ENCODE data around the gene PCNX2. TPM values are rescaled to one million over a fixed set of nuclear protein-coding genes. Genes with fewer than 3 reads are reported as not detected.

PCNX2 gene
- total and polyA plus RNA-seq, 2 of the 8 experiments (the other 6 are each of a cell fraction or from before 2014, with no cell fraction given): 46.1 to 57.6 TPM

GRCh38 chr1:233097546-233097945 is 198.0 kb downstream of the PCNX2 start:
- Histone ChIP-seq H3K27me3 (replicated peaks in 1 of 4; ENCODE audit: control insufficient read depth in 3 of 4, extremely low read depth in 1 of 4, insufficient read depth in 3 of 4, low read length in 3 of 4) (no peaks in the 10 kb centered on the region), H2AFZ (ENCODE audit: low read length) (no peak overlapping the region), H2BK20ac (ENCODE audit: low read length) (no peak overlapping the region), H3K23ac (ENCODE audit: insufficient read length) (no peak overlapping the region), H3K4ac (replicated peaks; ENCODE audit: insufficient read length, low read depth, low read length) (no peak overlapping the region), H3K4me2 (ENCODE audit: insufficient read depth in 1 of 2, low read depth in 2 of 2, low read length in 2 of 2) (no peak overlapping the region), H2BK12ac (ENCODE audit: low read depth, low read length) (no peak overlapping the region), H2BK120ac (replicated peaks; ENCODE audit: low read depth, low read length) (no peak overlapping the region), H2AK5ac (ENCODE audit: low read depth, low read length) (no peak overlapping the region), H3K9ac (replicated peaks in 1 of 4; ENCODE audit: extremely low read depth in 1 of 4, low read depth in 3 of 4, low read length in 3 of 4) (no peak overlapping the region), H3K79me2 (ENCODE audit: control insufficient read depth in 1 of 2, insufficient read depth in 2 of 2, low read length in 2 of 2) (no peaks in the 10 kb centered on the region), H4K91ac (replicated peaks; ENCODE audit: insufficient read length, low read length) (no peak overlapping the region), H2BK15ac (ENCODE audit: low read length) (no peak overlapping the region), H3K27ac (ENCODE audit: low read depth, low read length) (no peak overlapping the region), H3K79me1 (ENCODE audit: low read depth, low read length) (no peaks in the 10 kb centered on the region), H3K23me2 (ENCODE audit: low read depth, low read length) (no peaks in the 10 kb centered on the region), H4K20me1 (replicated peaks in 1 of 2; ENCODE audit: control insufficient read depth in 1 of 2, insufficient read depth in 2 of 2, low read length in 2 of 2) (no peaks in the 10 kb centered on the region), H2BK5ac (ENCODE audit: low read depth, low read length) (no peak overlapping the region), H3K56ac (replicated peaks; ENCODE audit: insufficient read length, low read depth, low read length) (no peak overlapping the region), H4K5ac (ENCODE audit: insufficient read length, low read depth, low read length) (no peak overlapping the region), H3K14ac (ENCODE audit: insufficient read length) (no peak overlapping the region), H3K4me1 (replicated peaks in 1 of 4; ENCODE audit: control insufficient read depth in 3 of 4, insufficient read depth in 4 of 4, low read length in 3 of 4) (no peaks in the 10 kb centered on the region), H3K9me3 (ENCODE audit: insufficient read depth in 2 of 2, low read depth in 1 of 2, low read length in 1 of 2) (no peaks in the 10 kb centered on the region), H3K4me3 (ENCODE audit: extremely low read depth in 1 of 4, insufficient read depth in 2 of 4, low read depth in 3 of 4, low read length in 4 of 4) (no peak overlapping the region), H3K36me3 (ENCODE audit: control insufficient read depth in 2 of 4, insufficient read depth in 4 of 4, low read length in 3 of 4) (peaks cover 0 to 6% (median 1%) of the 10 kb centered on the region in 4 experiments; a peak in 4 of 8 replicates), H4K8ac (ENCODE audit: extremely low read depth, insufficient read depth, low read length) (no peak overlapping the region), H3K18ac (ENCODE audit: extremely low read depth, low read length) (no peak overlapping the region)
- ChIA-PET POLR2A (ENCODE audit: partially characterized antibody) (interaction anchor here (0.6 kb wide), 1 partner anchor 11 kb away, joined by 3 read pairs; no protein-coding TSS in a partner anchor), CTCF (ENCODE audit: partially characterized antibody) (interaction anchor here (0.9 to 1.3 kb wide), 2 partner anchors 9 to 10 kb away, joined by 3 read pairs; no protein-coding TSS in a partner anchor)
- DNase-seq (ENCODE audit: low read depth in 1 of 2, low spot score in 2 of 2) (no peak), FAIRE-seq (no peak)
- WGBS, 2 experiments (ENCODE audit: extremely low coverage in 1 of 2, insufficient coverage in 1 of 2, insufficient read length in 1 of 2, insufficient replicate concordance in 2 of 2, low coverage in 1 of 2, low lambda C conversion rate in 2 of 2, missing lambda C conversion rate in 1 of 2): 92% methylated on average over 3 of the region's 3 CpGs; no CpG with 5 or more reads in 1 of the 2 experiments
- TF ChIP-seq BRCA1 (IDR thresholded peaks at IDR 0.05; ENCODE audit: low read depth, low read length) (no peak), EP300 (IDR thresholded peaks at IDR 0.05; ENCODE audit: borderline replicate concordance in 1 of 2, low read depth in 2 of 2, low read length in 2 of 2) (no peak), BCL11A (IDR thresholded peaks at IDR 0.05; ENCODE audit: low read depth in 2 of 2, low read length in 2 of 2) (no peak), CREB1 (IDR thresholded peaks at IDR 0.05) (no peak), POLR2A (IDR thresholded peaks at IDR 0.05; ENCODE audit: control extremely low read depth in 1 of 2, low read depth in 2 of 2, low read length in 2 of 2) (no peak)
- TF ChIP-seq, protein P1, sequence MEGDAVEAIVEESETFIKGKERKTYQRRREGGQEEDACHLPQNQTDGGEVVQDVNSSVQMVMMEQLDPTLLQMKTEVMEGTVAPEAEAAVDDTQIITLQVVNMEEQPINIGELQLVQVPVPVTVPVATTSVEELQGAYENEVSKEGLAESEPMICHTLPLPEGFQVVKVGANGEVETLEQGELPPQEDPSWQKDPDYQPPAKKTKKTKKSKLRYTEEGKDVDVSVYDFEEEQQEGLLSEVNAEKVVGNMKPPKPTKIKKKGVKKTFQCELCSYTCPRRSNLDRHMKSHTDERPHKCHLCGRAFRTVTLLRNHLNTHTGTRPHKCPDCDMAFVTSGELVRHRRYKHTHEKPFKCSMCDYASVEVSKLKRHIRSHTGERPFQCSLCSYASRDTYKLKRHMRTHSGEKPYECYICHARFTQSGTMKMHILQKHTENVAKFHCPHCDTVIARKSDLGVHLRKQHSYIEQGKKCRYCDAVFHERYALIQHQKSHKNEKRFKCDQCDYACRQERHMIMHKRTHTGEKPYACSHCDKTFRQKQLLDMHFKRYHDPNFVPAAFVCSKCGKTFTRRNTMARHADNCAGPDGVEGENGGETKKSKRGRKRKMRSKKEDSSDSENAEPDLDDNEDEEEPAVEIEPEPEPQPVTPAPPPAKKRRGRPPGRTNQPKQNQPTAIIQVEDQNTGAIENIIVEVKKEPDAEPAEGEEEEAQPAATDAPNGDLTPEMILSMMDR (IDR thresholded peaks at IDR 0.05; ENCODE audit: control extremely low read depth in 1 of 3, insufficient read depth in 1 of 3, low read depth in 1 of 3, low read length in 3 of 3): no peak
